Measurements from ENCODE around the gene CCDC51. TPM values are rescaled to one million over a fixed set of nuclear protein-coding genes. Genes with fewer than 3 reads are reported as not detected.
A peak's percentile ranks its signal among the peaks of the same experiment; 100 is the strongest.

Gene CCDC51
- total and polyA plus RNA-seq, 2 of the 13 experiments (the other 11 are each of a cell fraction or from before 2014, with no cell fraction given), result 18.1 to 29.4 TPM

DNA sequence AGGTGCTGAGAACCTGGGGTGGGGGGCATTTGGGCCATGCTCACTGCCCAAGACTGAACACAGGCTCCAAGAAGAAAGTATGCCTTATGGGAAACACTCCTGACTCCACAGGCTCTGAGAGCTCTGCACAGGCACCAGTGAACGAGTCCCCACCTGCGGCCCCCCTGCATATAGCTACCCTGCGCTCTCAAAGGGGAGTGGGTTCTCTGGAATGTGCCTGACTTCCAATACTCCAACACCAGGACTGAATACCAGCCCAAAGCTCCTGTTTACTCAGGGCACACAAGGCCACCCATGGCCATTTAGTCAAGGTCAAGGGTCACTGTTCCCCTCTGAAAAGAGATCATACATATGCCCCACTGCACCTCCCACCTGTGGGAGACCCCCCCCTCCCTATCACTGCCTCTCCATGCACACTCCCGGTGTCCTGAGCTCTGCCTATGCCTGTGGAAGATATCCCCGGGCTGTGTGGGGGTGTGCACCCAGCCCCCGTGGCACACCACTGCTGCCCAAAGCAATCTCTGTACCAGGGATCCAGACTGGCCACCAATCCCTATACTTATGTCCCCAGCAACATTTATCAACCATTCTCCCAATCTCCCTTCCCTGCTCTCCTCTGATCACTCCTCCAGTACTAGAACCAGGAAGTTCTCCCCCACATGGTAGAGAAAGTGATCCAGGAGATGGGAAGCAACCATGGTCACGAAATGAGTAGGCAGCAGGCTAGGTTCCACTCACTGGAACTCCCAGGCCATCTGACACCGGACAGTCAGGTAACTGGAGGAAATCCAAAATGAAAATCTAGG lies 8.5 kb downstream of the CCDC51 start (continued):
- TF ChIP-seq ZNF569 (CRISPR knock-in tag; IDR thresholded peaks at IDR 0.05; ENCODE audit: borderline replicate concordance) (no peak), ZNF644 (CRISPR knock-in tag; IDR thresholded peaks at IDR 0.05; ENCODE audit: low read depth) (0 out of 2 replicates have a peak, but pooled peaks have one; percentile 8), MEIS1 (CRISPR knock-in tag; IDR thresholded peaks at IDR 0.05; ENCODE audit: borderline replicate concordance) (no peak), PAX8 (CRISPR knock-in tag; IDR thresholded peaks at IDR 0.05; ENCODE audit: borderline replicate concordance) (no peak), NR2F6 (IDR thresholded peaks at IDR 0.05) (peak; percentile 99), NR2F6 (CRISPR knock-in tag; IDR thresholded peaks at IDR 0.05) (peak; percentile 100), REPIN1 (CRISPR knock-in tag; IDR thresholded peaks at IDR 0.05; ENCODE audit: borderline replicate concordance, low read depth) (peak; percentile 45; the same call in 1 of the 2 replicates), TSC22D2 (CRISPR knock-in tag; IDR thresholded peaks at IDR 0.05; ENCODE audit: borderline replicate concordance) (no peak), ZNF274 (CRISPR knock-in tag; IDR thresholded peaks at IDR 0.05) (0 out of 2 replicates have a peak, but pooled peaks have one; percentile 67), TRIM24 (CRISPR knock-in tag; IDR thresholded peaks at IDR 0.05) (no peak), TEAD3 (CRISPR knock-in tag; optimal IDR thresholded peaks at IDR 0.05; ENCODE audit: borderline replicate concordance) (peak; percentile 99), TBX2 (CRISPR knock-in tag; IDR thresholded peaks at IDR 0.05; ENCODE audit: borderline replicate concordance) (peak; percentile 94), GZF1 (CRISPR knock-in tag; IDR thresholded peaks at IDR 0.05) (peak; percentile 41; the same call in 1 of the 2 replicates), ZNF30 (CRISPR knock-in tag; IDR thresholded peaks at IDR 0.05) (no peak), EEA1 (CRISPR knock-in tag; IDR thresholded peaks at IDR 0.05; ENCODE audit: borderline replicate concordance) (0 out of 2 replicates have a peak, but pooled peaks have one; percentile 31)
- TF ChIP-seq, protein P1, sequence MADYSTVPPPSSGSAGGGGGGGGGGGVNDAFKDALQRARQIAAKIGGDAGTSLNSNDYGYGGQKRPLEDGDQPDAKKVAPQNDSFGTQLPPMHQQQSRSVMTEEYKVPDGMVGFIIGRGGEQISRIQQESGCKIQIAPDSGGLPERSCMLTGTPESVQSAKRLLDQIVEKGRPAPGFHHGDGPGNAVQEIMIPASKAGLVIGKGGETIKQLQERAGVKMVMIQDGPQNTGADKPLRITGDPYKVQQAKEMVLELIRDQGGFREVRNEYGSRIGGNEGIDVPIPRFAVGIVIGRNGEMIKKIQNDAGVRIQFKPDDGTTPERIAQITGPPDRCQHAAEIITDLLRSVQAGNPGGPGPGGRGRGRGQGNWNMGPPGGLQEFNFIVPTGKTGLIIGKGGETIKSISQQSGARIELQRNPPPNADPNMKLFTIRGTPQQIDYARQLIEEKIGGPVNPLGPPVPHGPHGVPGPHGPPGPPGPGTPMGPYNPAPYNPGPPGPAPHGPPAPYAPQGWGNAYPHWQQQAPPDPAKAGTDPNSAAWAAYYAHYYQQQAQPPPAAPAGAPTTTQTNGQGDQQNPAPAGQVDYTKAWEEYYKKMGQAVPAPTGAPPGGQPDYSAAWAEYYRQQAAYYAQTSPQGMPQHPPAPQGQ (CRISPR knock-in tag; IDR thresholded peaks at IDR 0.05; ENCODE audit: borderline replicate concordance), result peak; percentile 59; the same call in 1 of the 2 replicates
- TF ChIP-seq, protein P2, sequence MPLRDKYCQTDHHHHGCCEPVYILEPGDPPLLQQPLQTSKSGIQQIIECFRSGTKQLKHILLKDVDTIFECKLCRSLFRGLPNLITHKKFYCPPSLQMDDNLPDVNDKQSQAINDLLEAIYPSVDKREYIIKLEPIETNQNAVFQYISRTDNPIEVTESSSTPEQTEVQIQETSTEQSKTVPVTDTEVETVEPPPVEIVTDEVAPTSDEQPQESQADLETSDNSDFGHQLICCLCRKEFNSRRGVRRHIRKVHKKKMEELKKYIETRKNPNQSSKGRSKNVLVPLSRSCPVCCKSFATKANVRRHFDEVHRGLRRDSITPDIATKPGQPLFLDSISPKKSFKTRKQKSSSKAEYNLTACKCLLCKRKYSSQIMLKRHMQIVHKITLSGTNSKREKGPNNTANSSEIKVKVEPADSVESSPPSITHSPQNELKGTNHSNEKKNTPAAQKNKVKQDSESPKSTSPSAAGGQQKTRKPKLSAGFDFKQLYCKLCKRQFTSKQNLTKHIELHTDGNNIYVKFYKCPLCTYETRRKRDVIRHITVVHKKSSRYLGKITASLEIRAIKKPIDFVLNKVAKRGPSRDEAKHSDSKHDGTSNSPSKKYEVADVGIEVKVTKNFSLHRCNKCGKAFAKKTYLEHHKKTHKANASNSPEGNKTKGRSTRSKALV (CRISPR knock-in tag; IDR thresholded peaks at IDR 0.05), result no peak
- TF ChIP-seq, protein P3, sequence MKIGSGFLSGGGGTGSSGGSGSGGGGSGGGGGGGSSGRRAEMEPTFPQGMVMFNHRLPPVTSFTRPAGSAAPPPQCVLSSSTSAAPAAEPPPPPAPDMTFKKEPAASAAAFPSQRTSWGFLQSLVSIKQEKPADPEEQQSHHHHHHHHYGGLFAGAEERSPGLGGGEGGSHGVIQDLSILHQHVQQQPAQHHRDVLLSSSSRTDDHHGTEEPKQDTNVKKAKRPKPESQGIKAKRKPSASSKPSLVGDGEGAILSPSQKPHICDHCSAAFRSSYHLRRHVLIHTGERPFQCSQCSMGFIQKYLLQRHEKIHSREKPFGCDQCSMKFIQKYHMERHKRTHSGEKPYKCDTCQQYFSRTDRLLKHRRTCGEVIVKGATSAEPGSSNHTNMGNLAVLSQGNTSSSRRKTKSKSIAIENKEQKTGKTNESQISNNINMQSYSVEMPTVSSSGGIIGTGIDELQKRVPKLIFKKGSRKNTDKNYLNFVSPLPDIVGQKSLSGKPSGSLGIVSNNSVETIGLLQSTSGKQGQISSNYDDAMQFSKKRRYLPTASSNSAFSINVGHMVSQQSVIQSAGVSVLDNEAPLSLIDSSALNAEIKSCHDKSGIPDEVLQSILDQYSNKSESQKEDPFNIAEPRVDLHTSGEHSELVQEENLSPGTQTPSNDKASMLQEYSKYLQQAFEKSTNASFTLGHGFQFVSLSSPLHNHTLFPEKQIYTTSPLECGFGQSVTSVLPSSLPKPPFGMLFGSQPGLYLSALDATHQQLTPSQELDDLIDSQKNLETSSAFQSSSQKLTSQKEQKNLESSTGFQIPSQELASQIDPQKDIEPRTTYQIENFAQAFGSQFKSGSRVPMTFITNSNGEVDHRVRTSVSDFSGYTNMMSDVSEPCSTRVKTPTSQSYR (CRISPR knock-in tag; IDR thresholded peaks at IDR 0.05; ENCODE audit: borderline replicate concordance), result peak; percentile 81; the same call in 1 of the 2 replicates
- TF ChIP-seq, protein P4, sequence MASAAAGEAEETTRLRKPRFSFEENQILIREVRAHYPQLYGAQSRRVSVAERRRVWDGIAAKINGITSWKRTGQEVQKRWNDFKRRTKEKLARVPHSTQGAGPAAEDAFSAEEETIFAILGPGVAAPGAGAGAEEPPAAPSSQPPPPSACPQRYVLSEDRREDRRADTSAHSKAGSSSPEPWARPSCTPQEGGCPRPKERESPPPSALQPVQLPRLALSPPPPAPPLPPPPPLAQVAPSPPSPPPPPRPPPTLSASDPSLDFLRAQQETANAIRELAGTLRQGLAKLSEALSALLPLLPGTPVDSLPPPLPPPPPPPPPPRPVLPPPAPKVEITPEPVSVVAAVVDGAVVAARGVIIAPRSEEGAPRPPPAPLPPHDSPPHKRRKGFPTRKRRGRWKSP (CRISPR knock-in tag; IDR thresholded peaks at IDR 0.05), result peak; percentile 73
- TF ChIP-seq, protein P5, sequence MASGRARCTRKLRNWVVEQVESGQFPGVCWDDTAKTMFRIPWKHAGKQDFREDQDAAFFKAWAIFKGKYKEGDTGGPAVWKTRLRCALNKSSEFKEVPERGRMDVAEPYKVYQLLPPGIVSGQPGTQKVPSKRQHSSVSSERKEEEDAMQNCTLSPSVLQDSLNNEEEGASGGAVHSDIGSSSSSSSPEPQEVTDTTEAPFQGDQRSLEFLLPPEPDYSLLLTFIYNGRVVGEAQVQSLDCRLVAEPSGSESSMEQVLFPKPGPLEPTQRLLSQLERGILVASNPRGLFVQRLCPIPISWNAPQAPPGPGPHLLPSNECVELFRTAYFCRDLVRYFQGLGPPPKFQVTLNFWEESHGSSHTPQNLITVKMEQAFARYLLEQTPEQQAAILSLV (CRISPR knock-in tag; IDR thresholded peaks at IDR 0.05; ENCODE audit: borderline replicate concordance), result no peak

Data from HepG2 (cell line).